Measurements from ENCODE around the gene WDR72. TPM values are rescaled to one million over a fixed set of nuclear protein-coding genes. Genes with fewer than 3 reads are reported as not detected.

WDR72 gene
- polyA plus RNA-seq, 1 donor (not counting 4 experiments of a cell fraction or from before 2014, with no cell fraction given) = 0.03 TPM

DNA sequence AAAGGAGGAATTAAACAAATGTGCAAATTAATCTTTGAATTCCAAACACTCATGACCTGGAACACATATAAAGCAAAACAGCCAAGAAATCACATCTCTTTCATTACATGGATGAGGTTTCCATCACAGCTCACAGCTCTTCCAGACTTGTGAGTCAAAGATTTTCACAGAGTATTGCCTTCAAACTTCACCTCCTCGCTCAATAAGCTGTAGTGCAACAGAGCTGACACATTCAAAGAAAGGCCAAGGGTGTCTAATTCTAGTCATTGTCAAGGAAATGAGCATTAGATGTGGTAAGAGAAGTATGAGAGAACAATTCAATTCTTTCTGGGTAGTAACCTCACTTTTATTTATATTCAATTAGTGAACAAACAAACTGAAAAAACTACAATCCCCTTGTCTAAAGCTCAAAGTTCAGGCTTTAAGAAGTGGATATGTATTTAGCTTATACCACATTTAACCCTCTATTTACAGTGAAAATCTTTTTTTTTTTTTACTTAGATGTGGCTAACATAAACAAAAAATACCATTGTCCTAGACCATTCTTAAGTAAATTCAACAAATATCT is 11.9 kb downstream of the WDR72 start:
- Histone ChIP-seq H3K9me1 (ENCODE audit: control insufficient read depth, extremely low read depth, insufficient read depth, low read length) (no peaks in the 10 kb centered on the region), H3K4me3 (ENCODE audit: control insufficient read depth in 2 of 3, extremely low read depth in 1 of 3, insufficient read depth in 2 of 3, low read depth in 1 of 3, low read length in 3 of 3) (no peak overlapping the region), H3K4me1 (ENCODE audit: control insufficient read depth, extremely low read depth, insufficient read depth, low read length) (no peaks in the 10 kb centered on the region), H3K27me3 (ENCODE audit: control insufficient read depth, extremely low read depth, insufficient read depth, low read length) (no peaks in the 10 kb centered on the region), H2AFZ (ENCODE audit: control insufficient read depth, low read length) (no peak overlapping the region), H3K4me2 (ENCODE audit: control insufficient read depth, extremely low read depth, insufficient read depth, low read depth, low read length) (no peak overlapping the region), H3K36me3 (ENCODE audit: control insufficient read depth in 2 of 2, extremely low read depth in 1 of 2, insufficient read depth in 2 of 2, low read length in 2 of 2) (no peaks in the 10 kb centered on the region), H3K27ac (ENCODE audit: control insufficient read depth, insufficient read depth, low read length) (no peak overlapping the region), H4K20me1 (ENCODE audit: control insufficient read depth, extremely low read depth, insufficient read depth, low read length) (no peaks in the 10 kb centered on the region), H3K79me2 (ENCODE audit: control insufficient read depth, insufficient read depth, low read length) (no peaks in the 10 kb centered on the region), H3K9me3 (ENCODE audit: control insufficient read depth, low read depth, low read length) (no peaks in the 10 kb centered on the region), H3K9ac (ENCODE audit: control insufficient read depth, extremely low read depth, insufficient read depth, low read length) (no peak overlapping the region)
- dilution Hi-C loops (cut with MboI; ENCODE audit: extremely low pct_ligation_motif_present, low sequenced_read_pairs) = no loop called here
- TF ChIP-seq EZH2 (IDR thresholded peaks at IDR 0.05; ENCODE audit: low read length) = no peak
- TF ChIP-seq, protein P1, sequence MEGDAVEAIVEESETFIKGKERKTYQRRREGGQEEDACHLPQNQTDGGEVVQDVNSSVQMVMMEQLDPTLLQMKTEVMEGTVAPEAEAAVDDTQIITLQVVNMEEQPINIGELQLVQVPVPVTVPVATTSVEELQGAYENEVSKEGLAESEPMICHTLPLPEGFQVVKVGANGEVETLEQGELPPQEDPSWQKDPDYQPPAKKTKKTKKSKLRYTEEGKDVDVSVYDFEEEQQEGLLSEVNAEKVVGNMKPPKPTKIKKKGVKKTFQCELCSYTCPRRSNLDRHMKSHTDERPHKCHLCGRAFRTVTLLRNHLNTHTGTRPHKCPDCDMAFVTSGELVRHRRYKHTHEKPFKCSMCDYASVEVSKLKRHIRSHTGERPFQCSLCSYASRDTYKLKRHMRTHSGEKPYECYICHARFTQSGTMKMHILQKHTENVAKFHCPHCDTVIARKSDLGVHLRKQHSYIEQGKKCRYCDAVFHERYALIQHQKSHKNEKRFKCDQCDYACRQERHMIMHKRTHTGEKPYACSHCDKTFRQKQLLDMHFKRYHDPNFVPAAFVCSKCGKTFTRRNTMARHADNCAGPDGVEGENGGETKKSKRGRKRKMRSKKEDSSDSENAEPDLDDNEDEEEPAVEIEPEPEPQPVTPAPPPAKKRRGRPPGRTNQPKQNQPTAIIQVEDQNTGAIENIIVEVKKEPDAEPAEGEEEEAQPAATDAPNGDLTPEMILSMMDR (optimal IDR thresholded peaks at IDR 0.05 in 1 of 3, IDR thresholded peaks at IDR 0.05 in 1 of 3, conservative IDR thresholded peaks at IDR 0.05 in 1 of 3; ENCODE audit: extremely low read depth in 1 of 3, insufficient read depth in 2 of 3, low read length in 3 of 3) = no peak
- FAIRE-seq = no peak
- DNase-seq (ENCODE audit: low read depth, low spot score) = no peak

DNA sequence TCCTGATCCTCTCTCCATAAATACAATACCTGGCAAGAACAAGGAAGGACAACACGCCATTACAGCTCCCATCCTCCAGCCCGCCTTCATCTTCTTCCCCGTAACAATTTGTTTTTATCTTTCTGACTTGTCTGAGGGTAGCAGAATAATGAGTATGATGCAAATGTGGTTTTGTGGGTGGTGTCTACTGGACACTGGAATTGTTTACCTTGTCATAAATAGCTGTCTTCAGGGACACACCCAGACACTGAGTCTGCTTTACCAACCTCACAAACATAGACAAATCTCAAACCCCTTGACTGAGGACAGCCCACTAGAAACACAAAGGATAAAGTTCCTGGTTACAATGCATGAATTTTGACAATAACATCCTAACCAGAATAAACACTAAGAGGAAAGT is 13.4 kb downstream of the WDR72 start:
- H3K9me1 ChIP-seq (ENCODE audit: control insufficient read depth, extremely low read depth, insufficient read depth, low read length) = no peaks in the 10 kb centered on the region
- no peak overlapping the region for H2AFZ ChIP-seq (ENCODE audit: control insufficient read depth, low read length)
- no peaks in the 10 kb centered on the region for H3K79me2 ChIP-seq (ENCODE audit: control insufficient read depth, insufficient read depth, low read length)
- H3K27ac ChIP-seq (ENCODE audit: control insufficient read depth, insufficient read depth, low read length) = no peak overlapping the region
- no peak overlapping the region for H3K9ac ChIP-seq (ENCODE audit: control insufficient read depth, extremely low read depth, insufficient read depth, low read length)
- no peak overlapping the region for H3K4me3 ChIP-seq (ENCODE audit: control insufficient read depth in 2 of 3, extremely low read depth in 1 of 3, insufficient read depth in 2 of 3, low read depth in 1 of 3, low read length in 3 of 3)
- no peak for FAIRE-seq
- H3K4me1 ChIP-seq (ENCODE audit: control insufficient read depth, extremely low read depth, insufficient read depth, low read length) = no peaks in the 10 kb centered on the region
- TF ChIP-seq, protein P1 (optimal IDR thresholded peaks at IDR 0.05 in 1 of 3, IDR thresholded peaks at IDR 0.05 in 1 of 3, conservative IDR thresholded peaks at IDR 0.05 in 1 of 3; ENCODE audit: extremely low read depth in 1 of 3, insufficient read depth in 2 of 3, low read length in 3 of 3) = no peak
- TF ChIP-seq EZH2 (IDR thresholded peaks at IDR 0.05; ENCODE audit: low read length) = no peak
- DNase-seq (ENCODE audit: low read depth, low spot score) = no peak
- H3K27me3 ChIP-seq (ENCODE audit: control insufficient read depth, extremely low read depth, insufficient read depth, low read length) = no peaks in the 10 kb centered on the region
- H3K36me3 ChIP-seq (ENCODE audit: control insufficient read depth in 2 of 2, extremely low read depth in 1 of 2, insufficient read depth in 2 of 2, low read length in 2 of 2) = no peaks in the 10 kb centered on the region
- no peak overlapping the region for H3K4me2 ChIP-seq (ENCODE audit: control insufficient read depth, extremely low read depth, insufficient read depth, low read depth, low read length)
- dilution Hi-C loops (cut with MboI; ENCODE audit: extremely low pct_ligation_motif_present, low sequenced_read_pairs) = no loop called here
- H3K9me3 ChIP-seq (ENCODE audit: control insufficient read depth, low read depth, low read length) = no peaks in the 10 kb centered on the region
- H4K20me1 ChIP-seq (ENCODE audit: control insufficient read depth, extremely low read depth, insufficient read depth, low read length) = no peaks in the 10 kb centered on the region
